Naive thymus-derived CD4-positive, alpha-beta T cell (primary cell): ENCODE data around the gene SLC37A4. TPM values are rescaled to one million over a fixed set of nuclear protein-coding genes. Genes with fewer than 3 reads are reported as not detected.
"Not testable (repeated sequence)": the region's sequence is repeated elsewhere in the genome, so short reads cannot be mapped to it uniquely, and the experiment has no call there.

Experiments
- ATAC-seq: fragments of 150-1000 bp; cut with Tn5 transposase; 2 replicates; pipeline ENCODE4 v1.10.0; 2021; ENCODE audit warnings: mild to moderate bottlenecking, moderate library complexity
- CTCF ChIA-PET: fragments of 350-600 bp; sonication (Branson Sonifier 250); formaldehyde crosslinking; loops from one replicate; lab custom pipeline; 2021; ENCODE audit warnings: antibody characterized with exemption; lab: Charles Lee
- POLR2A ChIA-PET: fragments of 350-600 bp; sonication (Branson Sonifier 250); formaldehyde crosslinking; loops from one replicate; lab custom pipeline; 2021; ENCODE audit warnings: antibody characterized with exemption, inconsistent platforms; lab: Charles Lee
- DNase-seq, 9 donors: peaks; one replicate each; pipeline versions ENCODE4 v3.0.0 to v3.0.0-alpha.2; 2020 to 2022; ENCODE audit warnings: mixed read lengths in 1 of 9
- H3K27ac ChIP-seq: one replicate; pipeline ENCODE4 v1.7.0; 2013; ENCODE audit warnings: mild to moderate bottlenecking, low read depth, low read length, moderate library complexity
- H3K27me3 ChIP-seq, 2 donors: one replicate each; pipeline ENCODE4 v1.7.0; 2013; ENCODE audit warnings: low read length in 2 of 2, mild to moderate bottlenecking in 2 of 2, moderate library complexity in 2 of 2; ENCODE audit not compliant: control insufficient read depth in 2 of 2, insufficient read depth in 2 of 2
- H3K36me3 ChIP-seq, 3 experiments: 1 replicate in 2 of 3; 2 replicates in 1 of 3; pipeline ENCODE4 v1.7.0; 2013; ENCODE audit warnings: low read length in 3 of 3, mild to moderate bottlenecking in 3 of 3, moderate library complexity in 1 of 3; ENCODE audit not compliant: insufficient read depth in 3 of 3, control insufficient read depth in 2 of 3
- H3K4me1 ChIP-seq, 2 donors: one replicate each; pipeline ENCODE4 v1.7.0; 2013; ENCODE audit warnings: low read length in 2 of 2, mild to moderate bottlenecking in 2 of 2, moderate library complexity in 1 of 2; ENCODE audit not compliant: control insufficient read depth in 2 of 2, insufficient read depth in 2 of 2
- H3K4me3 ChIP-seq: 2 replicates; pipeline ENCODE4 v1.7.0; 2013; ENCODE audit warnings: mild to moderate bottlenecking, low read length
- H3K9me3 ChIP-seq, 3 experiments: 1 replicate in 2 of 3; 2 replicates in 1 of 3; pipeline ENCODE4 v1.7.0; 2013; ENCODE audit warnings: low read length in 3 of 3; ENCODE audit not compliant: control insufficient read depth in 2 of 3
- H3K27ac Mint-ChIP-seq, 9 donors: one replicate each; pipeline ENCODE4 v1.8.0; 2020 to 2022; ENCODE audit warnings: mixed read lengths in 9 of 9, mild to moderate bottlenecking in 8 of 9, moderate library complexity in 5 of 9, inconsistent platforms in 2 of 9
- H3K27me3 Mint-ChIP-seq, 5 donors: one replicate each; pipeline ENCODE4 v1.8.0; 2021 to 2022; ENCODE audit warnings: mixed read lengths in 5 of 5, mild to moderate bottlenecking in 1 of 5
- H3K36me3 Mint-ChIP-seq, 5 donors: one replicate each; pipeline ENCODE4 v1.8.0; 2020 to 2022; ENCODE audit warnings: mixed read lengths in 5 of 5, mild to moderate bottlenecking in 3 of 5, inconsistent platforms in 1 of 5
- H3K4me1 Mint-ChIP-seq, 7 donors: one replicate each; pipeline ENCODE4 v1.8.0; 2020 to 2022; ENCODE audit warnings: mixed read lengths in 7 of 7, mild to moderate bottlenecking in 3 of 7, inconsistent platforms in 1 of 7
- H3K4me3 Mint-ChIP-seq, 10 donors: one replicate each; pipeline ENCODE4 v1.8.0; 2020 to 2022; ENCODE audit warnings: mild to moderate bottlenecking in 10 of 10, mixed read lengths in 10 of 10, moderate library complexity in 6 of 10, inconsistent platforms in 2 of 10
- H3K9me3 Mint-ChIP-seq, 11 donors: one replicate each; pipeline ENCODE4 v1.8.0; 2020 to 2022; ENCODE audit warnings: mixed read lengths in 11 of 11, mild to moderate bottlenecking in 4 of 11, inconsistent platforms in 1 of 11, moderate library complexity in 1 of 11
- intact Hi-C, 2 donors: fragments of 100-400 bp; cut with micrococcal nuclease; formaldehyde crosslinking; loops; one replicate each; pipeline ENCODE4 v1.15.1; 2023
- polyA plus RNA-seq, 2 donors: library from polyadenylated mRNA; unstranded; fragments of 300-500 nt; fragmentation: Illumina TruSeq; gene quantifications; one replicate each; pipeline ENCODE4 v1.2.3, GENCODE V29; 2021
- total RNA-seq, 6 experiments: library from RNA in 5 of 6; stranded (reverse) in 5 of 6; gene quantifications; 1 replicate in 5 of 6; 2 replicates in 1 of 6; pipeline ENCODE4 v1.2.3 and lab custom pipeline; 2021 to 2026

The SLC37A4 gene
- total and polyA plus RNA-seq, 7 experiments from 2014 or later, result 7.1 to 20.8 (median 13.1) TPM

GRCh38 chr11:119018074-119018938, 12.4 kb downstream of the SLC37A4 start, which contains the start of the genes RPS25 and TRAPPC4:
Gene RPS25, minus strand, starts transcription at chr11:119018343. Its CDS starts 59 bp downstream, at chr11:119018284.
Gene TRAPPC4, plus strand, starts transcription at chr11:119018766. Its CDS starts 30 bp downstream, at chr11:119018796.
- peak within 1 kb of the TSS; percentile 99 to 100 (median 100) for H3K27ac Mint-ChIP-seq
- Histone ChIP-seq H3K27ac (peak within 1 kb of the TSS; percentile 98), H3K27me3 (no peaks in the 10 kb centered on the region), H3K4me3 (peak within 1 kb of the TSS; percentile 89), H3K9me3 (peaks cover 0 to 3% (median 0%) of the 10 kb centered on the region in 3 experiments), H3K36me3 (peaks cover 21 to 60% (median 29%) of the 10 kb centered on the region in 3 experiments), H3K4me1 (peaks cover 30 to 32% of the 10 kb centered on the region in 2 donors)
- ATAC-seq (peak; percentile 93), DNase-seq (peak; percentile 87 to 98 (median 96))
- intact Hi-C loops, result loop anchor here (1.0 to 5.0 kb wide), 18 partner anchors 12 to 446 kb away; partner anchors contain the start of genes CENATAC (in 2 of the 2), HINFP (in 2 of the 2), HYOU1 (in 2 of the 2) and SLC37A4 (in 2 of the 2)
- H3K36me3 Mint-ChIP-seq, result peaks cover 3 to 50% (median 36%) of the 10 kb centered on the region in 5 donors
- CTCF ChIA-PET, result interaction anchor here (0.8 to 1.7 kb wide), 5 partner anchors 12 to 188 kb away, joined by 3 to 5 read pairs (median 3); partner anchors contain the start of genes CBL and SLC37A4
- H3K9me3 Mint-ChIP-seq, result peaks cover 0 to 2% (median 0%) of the 10 kb centered on the region in 11 donors
- POLR2A ChIA-PET, result interaction anchor here (0.6 to 4.2 kb wide), 24 partner anchors 11 to 671 kb away, joined by 3 to 69 read pairs (median 4); partner anchors contain the start of genes ARCN1, C2CD2L, CENATAC and DDX6
- peak within 1 kb of the TSS; percentile 96 to 100 (median 98) for H3K4me3 Mint-ChIP-seq
- peaks cover 21 to 75% (median 50%) of the 10 kb centered on the region in 7 donors for H3K4me1 Mint-ChIP-seq
- no peaks in the 10 kb centered on the region for H3K27me3 Mint-ChIP-seq

- not testable (repeated sequence) for H3K27me3 Mint-ChIP-seq, H3K9me3 ChIP-seq, H3K27me3 ChIP-seq, ATAC-seq, H3K9me3 Mint-ChIP-seq
- Mint-ChIP-seq H3K27ac (peak overlapping the region; percentile 99 to 100 (median 100)), H3K4me1 (peaks cover 22 to 77% (median 52%) of the 10 kb centered on the region in 7 donors), H3K36me3 (peaks cover 8 to 57% (median 40%) of the 10 kb centered on the region in 5 donors), H3K4me3 (peak overlapping the region; percentile 96 to 100 (median 98))
- CTCF ChIA-PET, result interaction anchor here (1.0 kb wide), 1 partner anchor 109 kb away, joined by 4 read pairs; no protein-coding TSS in a partner anchor
- H3K36me3 ChIP-seq, result peaks cover 18 to 61% (median 25%) of the 10 kb centered on the region in 3 experiments
- H3K27ac ChIP-seq, result peak overlapping the region; percentile 98
- peak overlapping the region; percentile 89 for H3K4me3 ChIP-seq
- peaks cover 30 to 32% of the 10 kb centered on the region in 2 donors for H3K4me1 ChIP-seq
- intact Hi-C loops, result loop anchor here (5.0 kb wide), 3 partner anchors 150 to 445 kb away; partner anchors contain the start of genes ARCN1 (in 1 of the 2) and NLRX1 (in 1 of the 2)
- peak in 3 of 9 donors; percentile 22 to 31 (median 25) for DNase-seq
- POLR2A ChIA-PET, result interaction anchor here (0.7 to 4.2 kb wide), 7 partner anchors 12 to 85 kb away, joined by 3 to 69 read pairs (median 9); partner anchors contain the start of genes CENATAC, HMBS and SLC37A4
These were observed 13.3 kb downstream of the SLC37A4 start for GRCh38 chr11:119017377-119017776.

- H3K9me3 Mint-ChIP-seq, result peaks cover 0 to 2% (median 0%) of the 10 kb centered on the region in 11 donors
- H3K36me3 Mint-ChIP-seq, result peaks cover 10 to 53% (median 39%) of the 10 kb centered on the region in 5 donors
- CTCF ChIA-PET, result interaction anchor here (1.0 kb wide), 1 partner anchor 108 kb away, joined by 4 read pairs; no protein-coding TSS in a partner anchor
- Histone ChIP-seq H3K9me3 (peaks cover 0 to 3% (median 0%) of the 10 kb centered on the region in 3 experiments), H3K4me1 (peaks cover 28 to 29% of the 10 kb centered on the region in 2 donors), H3K27me3 (no peaks in the 10 kb centered on the region), H3K27ac (peak overlapping the region; percentile 98), H3K36me3 (peaks cover 18 to 61% (median 21%) of the 10 kb centered on the region in 3 experiments), H3K4me3 (peak overlapping the region; percentile 7)
- peak overlapping the region; percentile 37 to 100 (median 98) for H3K4me3 Mint-ChIP-seq
- no peak for DNase-seq
- H3K27me3 Mint-ChIP-seq, result no peaks in the 10 kb centered on the region
- H3K27ac Mint-ChIP-seq, result peak overlapping the region in 7 of 9 donors; percentile 31 to 100 (median 99)
- peaks cover 20 to 70% (median 51%) of the 10 kb centered on the region in 7 donors for H3K4me1 Mint-ChIP-seq
- intact Hi-C loops, result loop anchor here (5.0 kb wide), 3 partner anchors 151 to 444 kb away; partner anchors contain the start of genes ARCN1 (in 1 of the 2) and NLRX1 (in 1 of the 2)
- POLR2A ChIA-PET, result interaction anchor here (0.6 to 3.8 kb wide), 12 partner anchors 9 to 150 kb away, joined by 3 to 67 read pairs (median 4); partner anchors contain the start of genes CENATAC, HMBS, SLC37A4 and VPS11
- ATAC-seq, result no peak
These were observed 14.3 kb downstream of the SLC37A4 start for GRCh38 chr11:119016216-119017009.

- H3K4me3 Mint-ChIP-seq, result peak overlapping the region in 7 of 10 donors; percentile 14 to 77 (median 26)
- peaks cover 0 to 2% (median 0%) of the 10 kb centered on the region in 11 donors for H3K9me3 Mint-ChIP-seq
- Histone ChIP-seq H3K4me1 (peaks cover 22 to 25% of the 10 kb centered on the region in 2 donors), H3K36me3 (peaks cover 21 to 68% (median 24%) of the 10 kb centered on the region in 3 experiments), H3K4me3 (no peak overlapping the region), H3K27me3 (no peaks in the 10 kb centered on the region), H3K9me3 (peaks cover 0 to 3% (median 0%) of the 10 kb centered on the region in 3 experiments), H3K27ac (peak overlapping the region; percentile 2)
- ChIA-PET POLR2A (interaction anchor here (0.8 to 2.4 kb wide), 7 partner anchors 12 to 101 kb away, joined by 3 to 22 read pairs (median 7); partner anchors contain the start of genes CENATAC, HMBS and VPS11), CTCF (interaction anchor here (0.6 to 1.8 kb wide), 2 partner anchors 16 to 268 kb away, joined by 3 to 7 read pairs; no protein-coding TSS in a partner anchor)
- intact Hi-C loops, result loop anchor here (5.0 kb wide), 3 partner anchors 152 to 443 kb away; partner anchors contain the start of genes ARCN1 (in 1 of the 2) and NLRX1 (in 1 of the 2)
- peaks cover 10 to 50% (median 40%) of the 10 kb centered on the region in 5 donors for H3K36me3 Mint-ChIP-seq
- peak overlapping the region in 6 of 9 donors; percentile 12 to 100 (median 70) for H3K27ac Mint-ChIP-seq
- DNase-seq, result no peak
- H3K4me1 Mint-ChIP-seq, result peaks cover 14 to 61% (median 41%) of the 10 kb centered on the region in 7 donors
- no peak for ATAC-seq
- H3K27me3 Mint-ChIP-seq, result no peaks in the 10 kb centered on the region
These were observed 15.5 kb downstream of the SLC37A4 start for GRCh38 chr11:119015054-119015611.
